ENCODE results near the gene PHC2. TPM values are rescaled to one million over a fixed set of nuclear protein-coding genes. Genes with fewer than 3 reads are reported as not detected.

The PHC2 gene
- total and polyA plus RNA-seq, 2 of the 13 experiments (the other 11 are each of a cell fraction or from before 2014, with no cell fraction given) = 52.5 to 84.9 TPM

GRCh38 chr1:33349778-33350610 lies 80.9 kb downstream of the PHC2 start (continued):
- TF ChIP-seq FOXP4 (CRISPR knock-in tag; IDR thresholded peaks at IDR 0.05) (peak; percentile 30; the same call in 1 of the 2 replicates), ZNF720 (CRISPR knock-in tag; IDR thresholded peaks at IDR 0.05) (no peak), ZNF644 (CRISPR knock-in tag; IDR thresholded peaks at IDR 0.05; ENCODE audit: low read depth) (no peak), NR2F1 (CRISPR knock-in tag; IDR thresholded peaks at IDR 0.05) (no peak), IRF9 (CRISPR knock-in tag; IDR thresholded peaks at IDR 0.05; ENCODE audit: borderline replicate concordance) (no peak), ZNF326 (CRISPR knock-in tag; IDR thresholded peaks at IDR 0.05; ENCODE audit: borderline replicate concordance) (no peak), USF2 (IDR thresholded peaks at IDR 0.05; ENCODE audit: low read depth, low read length) (no peak), USF2 (CRISPR knock-in tag; IDR thresholded peaks at IDR 0.05; ENCODE audit: borderline replicate concordance) (no peak; the same call in 1 of the 2 replicates), HDAC1 (CRISPR knock-in tag; IDR thresholded peaks at IDR 0.05) (peak; percentile 44; the same call in 1 of the 2 replicates), ZNF558 (CRISPR knock-in tag; IDR thresholded peaks at IDR 0.05; ENCODE audit: borderline replicate concordance) (peak; percentile 77; the same call in 1 of the 2 replicates), JARID2 (CRISPR knock-in tag; IDR thresholded peaks at IDR 0.05; ENCODE audit: insufficient replicate concordance) (peak; percentile 69), NCOR1 (IDR thresholded peaks at IDR 0.05; ENCODE audit: borderline replicate concordance, low read length) (no peak), MAFF (IDR thresholded peaks at IDR 0.05; ENCODE audit: low read depth, low read length) (no peak), SIN3A (IDR thresholded peaks at IDR 0.05; ENCODE audit: borderline replicate concordance, low read depth, low read length) (peak; percentile 73; the same call in 1 of the 2 replicates), BCL6 (CRISPR knock-in tag; IDR thresholded peaks at IDR 0.05) (no peak), CBFB (CRISPR knock-in tag; IDR thresholded peaks at IDR 0.05) (peak; percentile 33; the same call in 1 of the 2 replicates), HOMEZ (CRISPR knock-in tag; IDR thresholded peaks at IDR 0.05; ENCODE audit: low read depth) (no peak), FOXA1 (IDR thresholded peaks at IDR 0.05) (no peak), FOXA1 (CRISPR knock-in tag; IDR thresholded peaks at IDR 0.05) (no peak), SMAD9 (CRISPR knock-in tag; IDR thresholded peaks at IDR 0.05) (no peak), ZBTB46 (CRISPR knock-in tag; IDR thresholded peaks at IDR 0.05; ENCODE audit: borderline replicate concordance) (no peak)

All from HepG2 (cell line).